HepG2 (cell line): ENCODE data around the gene ITGB7. TPM values are rescaled to one million over a fixed set of nuclear protein-coding genes. Genes with fewer than 3 reads are reported as not detected.

Experiments used
- ATF1 ChIP-seq: IDR thresholded peaks from 2 replicates; pipeline ENCODE4 v1.6.1; 2016; ENCODE audit warnings: mild to moderate bottlenecking, control low read depth
- HNF1A ChIP-seq, 2 experiments: sonication (generic) in 1 of 2; formaldehyde crosslinking in 1 of 2; IDR thresholded peaks; 2 replicates each; pipeline versions ENCODE4 v1.4.0 to v1.6.1; 2016 to 2020; ENCODE audit warnings: borderline replicate concordance in 1 of 2, low read depth in 1 of 2, mild to moderate bottlenecking in 1 of 2, missing genetic modification reagents in 1 of 2
- KMT2A ChIP-seq: sonication (generic); formaldehyde crosslinking; IDR thresholded peaks from 2 replicates; pipeline ENCODE4 v1.4.0; 2020; ENCODE audit warnings: missing genetic modification reagents
- ONECUT2 ChIP-seq: sonication (generic); formaldehyde crosslinking; IDR thresholded peaks from 2 replicates; pipeline ENCODE4 v1.4.0; 2020; ENCODE audit warnings: missing genetic modification reagents
- TAF15 ChIP-seq: fragments of 200-400 bp; formaldehyde crosslinking; IDR thresholded peaks from one replicate; pipeline ENCODE4 v1.6.1; 2018; ENCODE audit warnings: mild to moderate bottlenecking, low read depth, low read length; ENCODE audit not compliant: poor library complexity, severe bottlenecking
- TCF7L2 ChIP-seq: IDR thresholded peaks from 2 replicates; pipeline ENCODE4 v1.6.1; 2011; ENCODE audit warnings: mild to moderate bottlenecking, low read depth, low read length, moderate library complexity
- ZBTB26 ChIP-seq: IDR thresholded peaks from 2 replicates; pipeline ENCODE4 v1.6.1; 2016; ENCODE audit warnings: missing compliant biosample characterization, missing genetic modification reagents, borderline replicate concordance
- ZFP1 ChIP-seq: IDR thresholded peaks from 2 replicates; pipeline ENCODE4 v1.6.1; 2016
- ZMYM4 ChIP-seq: sonication (generic); formaldehyde crosslinking; IDR thresholded peaks from 2 replicates; pipeline ENCODE4 v1.8.1; 2023; ENCODE audit warnings: mild to moderate bottlenecking, missing genetic modification reagents
- ZNF274 ChIP-seq: sonication (generic); formaldehyde crosslinking; IDR thresholded peaks from 2 replicates; pipeline ENCODE4 v1.5.1; 2020; ENCODE audit warnings: mild to moderate bottlenecking, missing genetic modification reagents
- ZNF468 ChIP-seq: sonication (generic); formaldehyde crosslinking; IDR thresholded peaks from 2 replicates; pipeline ENCODE4 v1.8.0; 2022; ENCODE audit warnings: mild to moderate bottlenecking, moderate library complexity, missing genetic modification reagents
- ZNF776 ChIP-seq: sonication (generic); formaldehyde crosslinking; IDR thresholded peaks from 2 replicates; pipeline ENCODE4 v1.4.0; 2020; ENCODE audit warnings: mild to moderate bottlenecking, missing genetic modification reagents
- polyA plus RNA-seq, 8 experiments: library from polyadenylated mRNA; depleted of rRNA in 3 of 8; stranded (reverse) in 7 of 8; unstranded in 1 of 8; fragments of >200 nt; fragmentation: Illumina TruSeq in 4 of 8; extraction: Trizol in 4 of 8; gene quantifications; 2 replicates each; pipeline versions ENCODE4 v1.2.1 to v1.2.3, GENCODE V29; 2011 to 2016; ENCODE audit warnings: low read depth in 4 of 8, missing spikeins in 1 of 8, mixed read lengths in 1 of 8; ENCODE audit not compliant: insufficient read depth in 1 of 8
- total RNA-seq, 5 experiments: library from RNA; depleted of rRNA; stranded (reverse); fragments of >200 nt; fragmentation: Illumina TruSeq; extraction: Trizol; gene quantifications; 2 replicates each; pipeline ENCODE4 v1.2.3, GENCODE V29; 2016; ENCODE audit warnings: low read depth in 1 of 5
- TF ChIP-seq, protein P1 (sequence below): sonication (generic); formaldehyde crosslinking; IDR thresholded peaks from 2 replicates; pipeline ENCODE4 v1.4.0; 2020; ENCODE audit warnings: mild to moderate bottlenecking, missing genetic modification reagents
- TF ChIP-seq, protein P2 (sequence below): sonication (generic); formaldehyde crosslinking; IDR thresholded peaks from 2 replicates; pipeline ENCODE4 v1.4.0; 2020; ENCODE audit warnings: missing genetic modification reagents

Gene ITGB7
- total and polyA plus RNA-seq, 2 of the 13 experiments (the other 11 are each of a cell fraction or from before 2014, with no cell fraction given) = 0.16 to 0.18 TPM

GRCh38 chr12:53190108-53190729 is 16.8 kb downstream of the ITGB7 start (continued):
- no peak for TF ChIP-seq HNF1A (IDR thresholded peaks at IDR 0.05; ENCODE audit: low read depth)
- no peak for TF ChIP-seq HNF1A (CRISPR knock-in tag; IDR thresholded peaks at IDR 0.05; ENCODE audit: borderline replicate concordance)
- no peak for TF ChIP-seq ZNF776 (CRISPR knock-in tag)
- TF ChIP-seq, protein P1, sequence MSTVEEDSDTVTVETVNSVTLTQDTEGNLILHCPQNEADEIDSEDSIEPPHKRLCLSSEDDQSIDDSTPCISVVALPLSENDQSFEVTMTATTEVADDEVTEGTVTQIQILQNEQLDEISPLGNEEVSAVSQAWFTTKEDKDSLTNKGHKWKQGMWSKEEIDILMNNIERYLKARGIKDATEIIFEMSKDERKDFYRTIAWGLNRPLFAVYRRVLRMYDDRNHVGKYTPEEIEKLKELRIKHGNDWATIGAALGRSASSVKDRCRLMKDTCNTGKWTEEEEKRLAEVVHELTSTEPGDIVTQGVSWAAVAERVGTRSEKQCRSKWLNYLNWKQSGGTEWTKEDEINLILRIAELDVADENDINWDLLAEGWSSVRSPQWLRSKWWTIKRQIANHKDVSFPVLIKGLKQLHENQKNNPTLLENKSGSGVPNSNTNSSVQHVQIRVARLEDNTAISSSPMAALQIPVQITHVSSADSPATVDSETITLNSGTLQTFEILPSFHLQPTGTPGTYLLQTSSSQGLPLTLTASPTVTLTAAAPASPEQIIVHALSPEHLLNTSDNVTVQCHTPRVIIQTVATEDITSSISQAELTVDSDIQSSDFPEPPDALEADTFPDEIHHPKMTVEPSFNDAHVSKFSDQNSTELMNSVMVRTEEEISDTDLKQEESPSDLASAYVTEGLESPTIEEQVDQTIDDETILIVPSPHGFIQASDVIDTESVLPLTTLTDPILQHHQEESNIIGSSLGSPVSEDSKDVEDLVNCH (CRISPR knock-in tag) = no peak
- TF ChIP-seq ZNF468 (CRISPR knock-in tag) = no peak
- no peak for TF ChIP-seq ZMYM4 (CRISPR knock-in tag)
- TF ChIP-seq ONECUT2 = no peak
- no peak for TF ChIP-seq ZFP1 (CRISPR knock-in tag)
- TF ChIP-seq ATF1 (CRISPR knock-in tag) = no peak
- no peak for TF ChIP-seq ZNF274 (CRISPR knock-in tag)
- TF ChIP-seq KMT2A (CRISPR knock-in tag) = no peak
- TF ChIP-seq, protein P2, sequence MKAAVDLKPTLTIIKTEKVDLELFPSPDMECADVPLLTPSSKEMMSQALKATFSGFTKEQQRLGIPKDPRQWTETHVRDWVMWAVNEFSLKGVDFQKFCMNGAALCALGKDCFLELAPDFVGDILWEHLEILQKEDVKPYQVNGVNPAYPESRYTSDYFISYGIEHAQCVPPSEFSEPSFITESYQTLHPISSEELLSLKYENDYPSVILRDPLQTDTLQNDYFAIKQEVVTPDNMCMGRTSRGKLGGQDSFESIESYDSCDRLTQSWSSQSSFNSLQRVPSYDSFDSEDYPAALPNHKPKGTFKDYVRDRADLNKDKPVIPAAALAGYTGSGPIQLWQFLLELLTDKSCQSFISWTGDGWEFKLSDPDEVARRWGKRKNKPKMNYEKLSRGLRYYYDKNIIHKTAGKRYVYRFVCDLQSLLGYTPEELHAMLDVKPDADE = no peak
- TF ChIP-seq ZBTB26 (CRISPR knock-in tag) = no peak
- no peak for TF ChIP-seq TAF15
- TF ChIP-seq TCF7L2 = no peak
